Trophoblast cell (in vitro differentiated cells and primary cell): ENCODE data around the gene SLC9C2.
"Not testable (repeated sequence)": the region's sequence is repeated elsewhere in the genome, so short reads cannot be mapped to it uniquely, and the experiment has no call there.

ENCODE experiments used
- DNase-seq, 2 donors: peaks; one replicate each; pipeline ENCODE4 v3.0.0-alpha.2; 2016
- H2AFZ ChIP-seq: 2 replicates; pipeline ENCODE4 v1.6.1; 2013; ENCODE audit warnings: low read length, moderate library complexity, mild to moderate bottlenecking; ENCODE audit not compliant: insufficient read depth, poor library complexity
- H2AK5ac ChIP-seq: 2 replicates; pipeline ENCODE4 v1.6.1; 2013; ENCODE audit warnings: mild to moderate bottlenecking, low read length
- H2BK120ac ChIP-seq: 2 replicates; pipeline ENCODE4 v1.6.1; 2013; ENCODE audit warnings: low read length, mild to moderate bottlenecking, moderate library complexity; ENCODE audit not compliant: insufficient read depth, poor library complexity
- H2BK12ac ChIP-seq: 2 replicates; pipeline ENCODE4 v1.6.1; 2013; ENCODE audit warnings: mild to moderate bottlenecking, low read length, moderate library complexity
- H2BK5ac ChIP-seq: 2 replicates; pipeline ENCODE4 v1.6.1; 2013; ENCODE audit warnings: low read length, low read depth, moderate library complexity, mild to moderate bottlenecking; ENCODE audit not compliant: poor library complexity
- H3K14ac ChIP-seq: 2 replicates; pipeline ENCODE4 v1.6.1; 2013; ENCODE audit warnings: mild to moderate bottlenecking, low read length
- H3K18ac ChIP-seq: 2 replicates; pipeline ENCODE4 v1.6.1; 2013; ENCODE audit warnings: mild to moderate bottlenecking, low read length
- H3K23ac ChIP-seq: 2 replicates; pipeline ENCODE4 v1.6.1; 2013; ENCODE audit warnings: low read length
- H3K27ac ChIP-seq: 2 replicates; pipeline ENCODE4 v1.5.1; 2013; ENCODE audit warnings: low read depth, mild to moderate bottlenecking, inconsistent platforms, low read length, moderate library complexity
- H3K27me3 ChIP-seq: 2 replicates; pipeline ENCODE4 v1.6.1; 2013; ENCODE audit warnings: inconsistent platforms, mild to moderate bottlenecking, low read length, moderate library complexity; ENCODE audit not compliant: insufficient read depth
- H3K36me3 ChIP-seq, 2 experiments: 1 replicate in 1 of 2; 2 replicates in 1 of 2; pipeline ENCODE4 v1.6.1; 2013; ENCODE audit warnings: low read length in 2 of 2, mild to moderate bottlenecking in 2 of 2, moderate library complexity in 1 of 2; ENCODE audit not compliant: insufficient read depth in 2 of 2, control insufficient read depth in 1 of 2
- H3K4ac ChIP-seq: 2 replicates; pipeline ENCODE4 v1.6.1; 2013; ENCODE audit warnings: low read depth, mild to moderate bottlenecking, low read length, moderate library complexity
- H3K4me1 ChIP-seq, 2 experiments: 1 replicate in 1 of 2; 2 replicates in 1 of 2; pipeline ENCODE4 v1.6.1; 2013; ENCODE audit warnings: low read length in 2 of 2, mild to moderate bottlenecking in 2 of 2, moderate library complexity in 1 of 2; ENCODE audit not compliant: insufficient read depth in 2 of 2, control insufficient read depth in 1 of 2
- H3K4me2 ChIP-seq: 2 replicates; pipeline ENCODE4 v1.6.1; 2013; ENCODE audit warnings: inconsistent platforms, mild to moderate bottlenecking, low read length, moderate library complexity
- H3K4me3 ChIP-seq: 2 replicates; pipeline ENCODE4 v1.5.1; 2013; ENCODE audit warnings: mild to moderate bottlenecking, low read depth, low read length, inconsistent platforms
- H3K79me1 ChIP-seq: one replicate; pipeline ENCODE4 v1.6.1; 2013; ENCODE audit warnings: low read length
- H3K79me2 ChIP-seq: 2 replicates; pipeline ENCODE4 v1.6.1; 2013; ENCODE audit warnings: low read length, mild to moderate bottlenecking; ENCODE audit not compliant: control insufficient read depth, insufficient read depth, poor library complexity
- H3K9ac ChIP-seq: 2 replicates; pipeline ENCODE4 v1.6.1; 2013; ENCODE audit warnings: mild to moderate bottlenecking, low read length
- H3K9me3 ChIP-seq: 2 replicates; pipeline ENCODE4 v1.6.1; 2013; ENCODE audit warnings: low read depth, mild to moderate bottlenecking, control low read depth, inconsistent platforms, low read length; ENCODE audit not compliant: insufficient read depth
- H4K12ac ChIP-seq: 2 replicates; pipeline ENCODE4 v1.6.1; 2013; ENCODE audit warnings: low read depth, mild to moderate bottlenecking, low read length, moderate library complexity
- H4K8ac ChIP-seq: 2 replicates; pipeline ENCODE4 v1.6.1; 2013; ENCODE audit warnings: low read depth, mild to moderate bottlenecking, low read length, moderate library complexity
- H4K91ac ChIP-seq: one replicate; pipeline ENCODE4 v1.6.1; 2013; ENCODE audit warnings: low read depth, mild to moderate bottlenecking, low read length, moderate library complexity
- WGBS: extraction: QIAGEN DNeasy Blood & Tissue Kit; methylation state at CpG from one replicate; pipeline ENCODE4 v1.1.7; 2013; ENCODE audit warnings: missing lambda C conversion rate; ENCODE audit not compliant: insufficient read length, insufficient coverage; ENCODE audit errors: extremely low coverage; 5-methylcytosine and 5-hydroxymethylcytosine counted together

Gene SLC9C2

GRCh38 chr1:173591138-173591537 lies 11.7 kb downstream of the SLC9C2 start:
- not testable (repeated sequence) for H3K9ac ChIP-seq, H2BK5ac ChIP-seq, H3K79me2 ChIP-seq, H2BK12ac ChIP-seq, H3K4me1 ChIP-seq, H4K12ac ChIP-seq, H3K4me2 ChIP-seq, H2AFZ ChIP-seq, H3K79me1 ChIP-seq, H3K4ac ChIP-seq, H3K23ac ChIP-seq, H3K4me3 ChIP-seq, H4K91ac ChIP-seq, H2AK5ac ChIP-seq, H4K8ac ChIP-seq, H3K27me3 ChIP-seq, H3K14ac ChIP-seq, H3K36me3 ChIP-seq, H2BK120ac ChIP-seq, H3K9me3 ChIP-seq, DNase-seq, H3K27ac ChIP-seq, H3K18ac ChIP-seq
- no CpG with 5 or more reads among the region's 5 CpGs for WGBS

- Histone ChIP-seq H4K91ac (no peak overlapping the region), H3K23ac (no peak overlapping the region), H4K8ac (no peak overlapping the region), H3K4me2 (no peak overlapping the region), H3K27me3 (no peaks in the 10 kb centered on the region), H2BK12ac (no peak overlapping the region), H3K4ac (no peak overlapping the region), H2AFZ (no peak overlapping the region), H2AK5ac (no peak overlapping the region), H3K4me1 (no peaks in the 10 kb centered on the region), H3K18ac (no peak overlapping the region), H3K9ac (no peak overlapping the region), H2BK5ac (no peak overlapping the region), H3K79me2 (no peaks in the 10 kb centered on the region), H4K12ac (no peak overlapping the region), H3K36me3 (no peaks in the 10 kb centered on the region), H3K4me3 (no peak overlapping the region), H2BK120ac (no peak overlapping the region), H3K27ac (no peak overlapping the region), H3K9me3 (no peaks in the 10 kb centered on the region), H3K14ac (no peak overlapping the region), H3K79me1 (no peaks in the 10 kb centered on the region)
- DNase-seq: no peak
- no CpG with 5 or more reads among the region's 1 CpG for WGBS
Measured at GRCh38 chr1:173590557-173590956, 12.3 kb downstream of the SLC9C2 start.

- Histone ChIP-seq H2BK12ac (no peak overlapping the region), H3K4ac (no peak overlapping the region), H3K27me3 (no peaks in the 10 kb centered on the region), H3K4me1 (no peaks in the 10 kb centered on the region), H4K8ac (no peak overlapping the region), H3K18ac (no peak overlapping the region), H2AFZ (no peak overlapping the region), H3K9ac (no peak overlapping the region), H3K79me2 (no peaks in the 10 kb centered on the region), H2BK5ac (no peak overlapping the region), H3K4me3 (no peak overlapping the region), H4K91ac (no peak overlapping the region), H3K79me1 (no peaks in the 10 kb centered on the region), H3K27ac (no peak overlapping the region), H2BK120ac (no peak overlapping the region), H3K23ac (no peak overlapping the region), H3K36me3 (no peaks in the 10 kb centered on the region), H3K9me3 (no peaks in the 10 kb centered on the region), H4K12ac (no peak overlapping the region), H3K14ac (no peak overlapping the region), H2AK5ac (no peak overlapping the region), H3K4me2 (no peak overlapping the region)
- DNase-seq: no peak
- WGBS: no CpG with 5 or more reads among the region's 1 CpG
Measured at GRCh38 chr1:173581383-173582079, 21.3 kb downstream of the SLC9C2 start.

GRCh38 chr1:173580658-173581057 lies 22.2 kb downstream of the SLC9C2 start:
- no peak overlapping the region for H4K12ac ChIP-seq
- no peaks in the 10 kb centered on the region for H3K9me3 ChIP-seq
- H3K23ac ChIP-seq: no peak overlapping the region
- no peak overlapping the region for H3K9ac ChIP-seq
- H2BK12ac ChIP-seq: no peak overlapping the region
- no peak overlapping the region for H3K18ac ChIP-seq
- no peak overlapping the region for H2AFZ ChIP-seq
- no peak overlapping the region for H3K27ac ChIP-seq
- H2BK5ac ChIP-seq: no peak overlapping the region
- no peaks in the 10 kb centered on the region for H3K36me3 ChIP-seq
- H3K4me3 ChIP-seq: no peak overlapping the region
- H4K8ac ChIP-seq: no peak overlapping the region
- no peaks in the 10 kb centered on the region for H3K79me1 ChIP-seq
- no peaks in the 10 kb centered on the region for H3K79me2 ChIP-seq
- no peak overlapping the region for H2BK120ac ChIP-seq
- no peak for DNase-seq
- no peaks in the 10 kb centered on the region for H3K4me1 ChIP-seq
- no peak overlapping the region for H3K14ac ChIP-seq
- no peak overlapping the region for H3K4me2 ChIP-seq
- no peak overlapping the region for H4K91ac ChIP-seq
- no peak overlapping the region for H2AK5ac ChIP-seq
- WGBS: no CpG with 5 or more reads among the region's 3 CpGs
- H3K27me3 ChIP-seq: no peaks in the 10 kb centered on the region
- no peak overlapping the region for H3K4ac ChIP-seq
